ENCODE data around the gene UROS. TPM values are rescaled to one million over a fixed set of nuclear protein-coding genes. Genes with fewer than 3 reads are reported as not detected.

UROS gene
- total RNA-seq, 4 donors from 2014 or later, result 28.8 to 55.7 (median 44.6) TPM

- no peaks in the 10 kb centered on the region for H3K4me1 ChIP-seq
- H3K9me3 ChIP-seq, result no peaks in the 10 kb centered on the region
- no peak for TF ChIP-seq EP300 (IDR thresholded peaks at IDR 0.05)
- no peak for TF ChIP-seq POLR2A (IDR thresholded peaks at IDR 0.05)
- no peak for TF ChIP-seq CTCF (IDR thresholded peaks at IDR 0.05)
- no peaks in the 10 kb centered on the region for H3K27me3 ChIP-seq
- no peak overlapping the region for H3K4me3 ChIP-seq
- H3K36me3 ChIP-seq, result peaks cover 0 to 73% (median 0%) of the 10 kb centered on the region in 3 donors
- 82 to 87% methylated on average over 2 of the region's 2 CpGs for WGBS, 2 donors
- H3K27ac ChIP-seq, result no peak overlapping the region
- DNase-seq (ENCODE audit: low spot score in 2 of 2), result no peak
These were observed 28.0 kb upstream of the UROS start for GRCh38 chr10:125850766-125851731.

GRCh38 chr10:125849448-125849847 lies 26.4 kb upstream of the UROS start:
- WGBS, 2 donors, result 82 to 84% methylated on average over 7 of the region's 7 CpGs
- Histone ChIP-seq H3K4me3 (no peak overlapping the region), H3K36me3 (peaks cover 0 to 71% (median 0%) of the 10 kb centered on the region in 3 donors), H3K27me3 (no peaks in the 10 kb centered on the region), H3K27ac (no peak overlapping the region), H3K9me3 (no peaks in the 10 kb centered on the region), H3K4me1 (peaks cover 0 to 9% (median 0%) of the 10 kb centered on the region in 4 donors)
- no peak for TF ChIP-seq CTCF (IDR thresholded peaks at IDR 0.05)
- no peak for TF ChIP-seq EP300 (IDR thresholded peaks at IDR 0.05)
- TF ChIP-seq POLR2A (IDR thresholded peaks at IDR 0.05), result no peak
- no peak for DNase-seq (ENCODE audit: low spot score in 2 of 2)

- peaks cover 0 to 70% (median 0%) of the 10 kb centered on the region in 3 donors for H3K36me3 ChIP-seq
- no peak overlapping the region for H3K4me3 ChIP-seq
- H3K9me3 ChIP-seq, result no peaks in the 10 kb centered on the region
- H3K27me3 ChIP-seq, result no peaks in the 10 kb centered on the region
- no peak for TF ChIP-seq POLR2A (IDR thresholded peaks at IDR 0.05)
- DNase-seq (ENCODE audit: low spot score in 2 of 2), result no peak
- peaks cover 0 to 15% (median 0%) of the 10 kb centered on the region in 4 donors for H3K4me1 ChIP-seq
- WGBS, 2 donors, result 83 to 100% methylated on average over 2 of the region's 2 CpGs
- H3K27ac ChIP-seq, result no peak overlapping the region
These were observed 25.8 kb upstream of the UROS start for GRCh38 chr10:125848857-125849256.

- TF ChIP-seq CTCF (IDR thresholded peaks at IDR 0.05) (no peak), POLR2A (IDR thresholded peaks at IDR 0.05) (no peak), EP300 (IDR thresholded peaks at IDR 0.05) (no peak)
- Histone ChIP-seq H3K4me3 (no peak overlapping the region), H3K36me3 (peaks cover 0 to 69% (median 0%) of the 10 kb centered on the region in 3 donors), H3K27me3 (no peaks in the 10 kb centered on the region), H3K4me1 (peaks cover 0 to 18% (median 0%) of the 10 kb centered on the region in 4 donors), H3K9me3 (no peaks in the 10 kb centered on the region), H3K27ac (no peak overlapping the region)
- DNase-seq (ENCODE audit: low spot score in 2 of 2), result no peak
- 90 to 95% methylated on average over 2 of the region's 2 CpGs for WGBS, 2 donors
These were observed 25.3 kb upstream of the UROS start for GRCh38 chr10:125848371-125848770.

GRCh38 chr10:125846894-125847293 lies 23.8 kb upstream of the UROS start:
- Histone ChIP-seq H3K27me3 (no peaks in the 10 kb centered on the region), H3K4me3 (no peak overlapping the region), H3K9me3 (no peaks in the 10 kb centered on the region), H3K36me3 (peaks cover 0 to 64% (median 0%) of the 10 kb centered on the region in 3 donors), H3K4me1 (peaks cover 0 to 18% (median 0%) of the 10 kb centered on the region in 4 donors), H3K27ac (no peak overlapping the region)
- 74 to 87% methylated on average over 3 of the region's 3 CpGs for WGBS, 2 donors
- DNase-seq (ENCODE audit: low spot score in 2 of 2), result no peak
- TF ChIP-seq CTCF (IDR thresholded peaks at IDR 0.05) (no peak), EP300 (IDR thresholded peaks at IDR 0.05) (no peak), POLR2A (IDR thresholded peaks at IDR 0.05) (no peak)
